ENCODE results near the gene CDH13.
A peak's percentile ranks its signal among the peaks of the same experiment; 100 is the strongest.

Gene CDH13

GRCh38 chr16:83813823-83814658 lies 1187.3 kb downstream of the CDH13 start:
- peaks cover 32% of the 10 kb centered on the region for H3K36me3 ChIP-seq (ENCODE audit: control insufficient read depth, insufficient read depth, low read length)
- H3K4me1 ChIP-seq (ENCODE audit: control insufficient read depth, insufficient read depth, low read length), result peaks cover 23% of the 10 kb centered on the region
- H3K27ac ChIP-seq (ENCODE audit: low read depth, low read length), result peak overlapping the region; percentile 4; the same call in 1 of the 2 replicates
- H3K9me3 ChIP-seq (ENCODE audit: control insufficient read depth, insufficient read depth, low read depth, low read length), result no peaks in the 10 kb centered on the region
- H3K4me3 ChIP-seq (ENCODE audit: low read depth, low read length), result no peak overlapping the region
- no peaks in the 10 kb centered on the region for H3K27me3 ChIP-seq (ENCODE audit: control insufficient read depth, insufficient read depth, low read length)
- no peak overlapping the region for H3K9ac ChIP-seq (ENCODE audit: low read length)

DNA sequence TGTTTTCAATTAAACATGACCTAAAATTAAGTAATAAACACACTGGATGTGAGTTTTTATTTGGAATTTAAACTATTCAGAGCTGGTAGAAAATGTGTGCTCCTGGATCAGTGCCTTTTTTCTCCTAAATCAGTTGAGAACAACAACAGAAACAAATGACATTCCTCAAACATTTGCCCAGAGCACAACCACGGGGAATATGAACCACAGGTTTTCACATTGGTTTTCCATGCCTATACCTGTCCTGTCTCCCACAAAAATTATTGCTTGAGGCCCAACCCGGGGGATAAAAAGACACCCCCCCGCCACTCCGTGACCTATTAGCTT lies 1187.9 kb downstream of the CDH13 start:
- H3K9ac ChIP-seq (ENCODE audit: low read length), result no peak overlapping the region
- H3K4me1 ChIP-seq (ENCODE audit: control insufficient read depth, insufficient read depth, low read length), result peaks cover 21% of the 10 kb centered on the region
- H3K36me3 ChIP-seq (ENCODE audit: control insufficient read depth, insufficient read depth, low read length), result peaks cover 32% of the 10 kb centered on the region
- H3K27me3 ChIP-seq (ENCODE audit: control insufficient read depth, insufficient read depth, low read length), result no peaks in the 10 kb centered on the region
- no peak overlapping the region for H3K4me3 ChIP-seq (ENCODE audit: low read depth, low read length)
- H3K9me3 ChIP-seq (ENCODE audit: control insufficient read depth, insufficient read depth, low read depth, low read length), result no peaks in the 10 kb centered on the region
- H3K27ac ChIP-seq (ENCODE audit: low read depth, low read length), result peak overlapping the region; percentile 4; the same call in 1 of the 2 replicates

DNA sequence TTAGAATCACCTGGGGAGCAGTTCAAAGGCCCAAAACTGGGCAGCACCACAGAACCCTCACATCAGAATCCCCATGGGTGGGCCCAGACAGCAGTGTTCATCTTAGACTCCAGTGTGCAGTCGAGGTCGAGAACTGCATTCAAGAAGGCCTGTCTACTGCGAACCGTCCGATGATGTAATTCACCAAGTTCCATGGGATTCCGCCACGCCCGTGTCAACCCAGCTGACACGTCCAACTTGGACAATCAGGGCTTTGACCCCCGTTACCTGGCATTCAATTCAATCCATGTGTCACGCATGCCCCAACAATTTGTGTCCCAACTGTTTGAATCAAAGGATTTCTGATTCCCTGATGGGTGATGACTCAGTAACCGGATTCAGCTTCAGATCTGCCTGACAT lies 1190.3 kb downstream of the CDH13 start:
- Histone ChIP-seq H3K9me3 (ENCODE audit: control insufficient read depth, insufficient read depth, low read depth, low read length) (no peaks in the 10 kb centered on the region), H3K27ac (ENCODE audit: low read depth, low read length) (no peak overlapping the region), H3K4me3 (ENCODE audit: low read depth, low read length) (no peak overlapping the region), H3K27me3 (ENCODE audit: control insufficient read depth, insufficient read depth, low read length) (no peaks in the 10 kb centered on the region), H3K4me1 (ENCODE audit: control insufficient read depth, insufficient read depth, low read length) (peaks cover 21% of the 10 kb centered on the region), H3K9ac (ENCODE audit: low read length) (no peak overlapping the region), H3K36me3 (ENCODE audit: control insufficient read depth, insufficient read depth, low read length) (peaks cover 13% of the 10 kb centered on the region)

GRCh38 chr16:83818276-83818675 lies 1191.5 kb downstream of the CDH13 start:
- no peaks in the 10 kb centered on the region for H3K9me3 ChIP-seq (ENCODE audit: control insufficient read depth, insufficient read depth, low read depth, low read length)
- no peak overlapping the region for H3K4me3 ChIP-seq (ENCODE audit: low read depth, low read length)
- H3K4me1 ChIP-seq (ENCODE audit: control insufficient read depth, insufficient read depth, low read length), result peaks cover 15% of the 10 kb centered on the region
- H3K36me3 ChIP-seq (ENCODE audit: control insufficient read depth, insufficient read depth, low read length), result 0 out of 2 replicates have a peak, but pooled peaks cover under 1% of the 10 kb centered on the region
- no peak overlapping the region for H3K9ac ChIP-seq (ENCODE audit: low read length)
- H3K27ac ChIP-seq (ENCODE audit: low read depth, low read length), result no peak overlapping the region
- no peaks in the 10 kb centered on the region for H3K27me3 ChIP-seq (ENCODE audit: control insufficient read depth, insufficient read depth, low read length)

DNA sequence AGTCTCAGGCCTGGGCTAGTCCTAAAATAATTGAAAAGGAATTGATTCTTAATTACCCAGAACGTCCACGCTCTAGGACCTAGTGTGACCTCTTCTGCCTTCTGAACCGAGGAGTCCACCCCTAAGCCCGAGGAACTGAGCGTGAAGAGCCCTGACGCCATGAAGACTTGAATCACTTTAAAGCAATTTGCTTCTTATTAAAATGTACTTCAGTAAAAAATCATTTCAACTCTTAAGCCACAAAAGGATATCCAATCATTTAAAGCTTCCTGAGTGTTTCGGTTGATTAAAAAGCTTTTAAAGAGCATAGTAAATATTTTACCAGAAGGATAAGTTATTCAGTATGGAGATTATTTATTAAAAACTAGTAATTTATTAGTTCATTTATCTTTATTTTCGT lies 1192.6 kb downstream of the CDH13 start:
- H3K9ac ChIP-seq (ENCODE audit: low read length), result no peak overlapping the region
- H3K4me1 ChIP-seq (ENCODE audit: control insufficient read depth, insufficient read depth, low read length), result peaks cover 10% of the 10 kb centered on the region
- no peak overlapping the region for H3K27ac ChIP-seq (ENCODE audit: low read depth, low read length)
- H3K36me3 ChIP-seq (ENCODE audit: control insufficient read depth, insufficient read depth, low read length), result no peaks in the 10 kb centered on the region
- H3K4me3 ChIP-seq (ENCODE audit: low read depth, low read length), result no peak overlapping the region
- H3K27me3 ChIP-seq (ENCODE audit: control insufficient read depth, insufficient read depth, low read length), result no peaks in the 10 kb centered on the region
- H3K9me3 ChIP-seq (ENCODE audit: control insufficient read depth, insufficient read depth, low read depth, low read length), result no peaks in the 10 kb centered on the region

DNA sequence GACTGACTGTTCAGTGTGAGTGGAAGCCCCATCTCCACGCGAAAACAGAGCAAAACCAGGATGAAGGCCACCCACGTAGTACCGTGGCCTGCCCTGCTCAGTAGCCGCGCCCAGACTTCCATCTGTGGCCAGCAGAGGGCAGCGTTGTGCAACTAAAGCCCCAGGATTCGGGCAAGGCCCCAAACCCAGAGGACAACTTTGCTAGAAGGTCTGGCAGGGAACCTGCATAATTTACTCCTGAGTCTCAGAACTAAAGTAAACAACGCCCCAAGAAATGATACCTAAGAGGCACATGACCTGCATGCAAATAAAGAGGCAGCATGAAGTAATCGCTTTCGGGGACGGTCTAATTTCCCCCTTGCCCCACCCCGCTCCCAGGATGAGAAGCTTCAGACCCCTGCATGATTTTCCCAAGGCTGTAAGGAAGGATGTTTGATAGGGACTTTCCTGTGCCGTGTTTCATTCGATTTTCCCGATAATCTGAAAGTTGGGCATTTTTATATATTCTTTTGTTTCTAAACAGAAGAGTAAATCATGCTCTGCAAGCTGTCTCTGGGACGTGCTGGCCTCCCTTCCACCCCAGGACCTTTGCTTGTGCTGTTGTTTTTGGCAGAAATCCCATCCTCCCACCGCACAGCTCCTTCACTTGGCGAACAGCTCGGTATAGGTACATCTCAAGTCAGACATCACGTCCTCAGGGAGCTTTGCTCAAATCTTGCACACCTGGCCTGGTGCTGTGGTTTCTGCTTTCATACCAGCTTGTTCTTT lies 1199.6 kb downstream of the CDH13 start:
- H3K27me3 ChIP-seq (ENCODE audit: control insufficient read depth, insufficient read depth, low read length), result no peaks in the 10 kb centered on the region
- peaks cover 23% of the 10 kb centered on the region for H3K4me1 ChIP-seq (ENCODE audit: control insufficient read depth, insufficient read depth, low read length)
- no peak overlapping the region for H3K4me3 ChIP-seq (ENCODE audit: low read depth, low read length)
- no peak overlapping the region for H3K27ac ChIP-seq (ENCODE audit: low read depth, low read length)
- H3K9me3 ChIP-seq (ENCODE audit: control insufficient read depth, insufficient read depth, low read depth, low read length), result no peaks in the 10 kb centered on the region
- H3K36me3 ChIP-seq (ENCODE audit: control insufficient read depth, insufficient read depth, low read length), result no peaks in the 10 kb centered on the region
- no peak overlapping the region for H3K9ac ChIP-seq (ENCODE audit: low read length)

GRCh38 chr16:83830091-83830768 lies 1203.5 kb downstream of the CDH13 start:
- peaks cover 9% of the 10 kb centered on the region for H3K4me1 ChIP-seq (ENCODE audit: control insufficient read depth, insufficient read depth, low read length)
- H3K4me3 ChIP-seq (ENCODE audit: low read depth, low read length), result no peak overlapping the region

DNA sequence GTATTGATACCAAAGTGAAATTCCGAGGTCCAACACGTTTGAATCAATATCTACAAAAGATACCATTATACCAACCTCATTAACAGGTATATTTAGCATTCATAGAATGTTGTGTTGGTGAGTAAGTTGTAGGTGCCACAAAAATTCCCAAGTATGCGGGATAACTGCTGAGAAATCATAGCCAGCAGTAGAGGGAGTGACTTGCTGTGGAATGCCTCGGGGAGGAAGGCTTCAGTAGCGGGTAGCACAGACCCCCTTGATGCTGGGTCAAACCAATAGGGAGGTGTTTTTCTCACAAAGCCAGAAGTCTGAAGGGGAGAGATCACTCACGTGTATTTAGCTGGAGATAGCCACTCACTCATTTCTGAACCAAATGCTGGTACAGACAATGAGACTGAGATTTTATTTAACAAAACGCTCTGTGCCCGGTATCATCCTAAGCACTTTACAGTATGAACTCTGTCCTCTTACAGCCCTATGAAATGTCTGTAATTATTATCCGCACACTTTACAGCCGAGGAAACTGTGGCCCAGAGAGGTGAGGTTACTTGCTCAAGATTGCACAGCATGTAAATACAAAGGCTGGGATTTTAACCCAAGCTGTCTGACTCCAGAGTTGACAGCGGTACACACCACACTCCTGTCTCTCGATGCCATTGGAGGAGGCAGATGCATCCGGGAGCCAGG lies 1204.1 kb downstream of the CDH13 start:
- Histone ChIP-seq H3K4me3 (ENCODE audit: low read depth, low read length) (no peak overlapping the region), H3K27me3 (ENCODE audit: control insufficient read depth, insufficient read depth, low read length) (no peaks in the 10 kb centered on the region), H3K4me1 (ENCODE audit: control insufficient read depth, insufficient read depth, low read length) (peaks cover 9% of the 10 kb centered on the region), H3K27ac (ENCODE audit: low read depth, low read length) (no peak overlapping the region), H3K9ac (ENCODE audit: low read length) (no peak overlapping the region), H3K36me3 (ENCODE audit: control insufficient read depth, insufficient read depth, low read length) (no peaks in the 10 kb centered on the region), H3K9me3 (ENCODE audit: control insufficient read depth, insufficient read depth, low read depth, low read length) (peaks cover 24% of the 10 kb centered on the region)

More at GRCh38 chr16:83830091-83830768, 1203.5 kb downstream of the CDH13 start:
- no peaks in the 10 kb centered on the region for H3K36me3 ChIP-seq (ENCODE audit: control insufficient read depth, insufficient read depth, low read length)
- no peak overlapping the region for H3K27ac ChIP-seq (ENCODE audit: low read depth, low read length)
- no peaks in the 10 kb centered on the region for H3K27me3 ChIP-seq (ENCODE audit: control insufficient read depth, insufficient read depth, low read length)
- H3K9ac ChIP-seq (ENCODE audit: low read length), result no peak overlapping the region
- peaks cover 24% of the 10 kb centered on the region for H3K9me3 ChIP-seq (ENCODE audit: control insufficient read depth, insufficient read depth, low read depth, low read length)

DNA sequence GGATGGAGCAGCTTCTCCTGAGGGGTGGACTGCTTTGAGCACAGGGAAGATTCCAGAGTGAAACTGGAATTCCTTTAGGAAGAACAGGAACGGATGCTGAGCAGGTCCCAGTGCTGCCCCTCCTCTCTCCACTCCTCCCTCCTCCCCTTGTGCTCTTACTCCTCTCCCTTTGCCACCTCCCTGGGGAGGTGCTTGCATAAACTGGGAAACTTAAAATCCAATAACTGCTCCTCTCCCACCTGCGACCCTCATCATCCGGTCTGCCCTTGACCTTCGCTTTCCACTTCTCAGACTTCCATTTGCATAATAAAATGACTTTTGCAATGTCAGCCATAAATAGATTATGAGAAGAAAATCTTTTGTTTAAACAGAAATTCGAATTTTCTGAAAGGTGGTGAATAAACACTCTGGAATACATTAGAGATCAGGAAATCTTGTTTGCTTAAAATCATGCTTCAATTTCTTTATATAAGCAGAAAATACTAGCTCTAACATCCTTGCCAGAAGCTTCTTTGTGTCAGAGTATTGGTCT lies 1204.8 kb downstream of the CDH13 start:
- H3K27ac ChIP-seq (ENCODE audit: low read depth, low read length), result no peak overlapping the region
- H3K27me3 ChIP-seq (ENCODE audit: control insufficient read depth, insufficient read depth, low read length), result no peaks in the 10 kb centered on the region
- peaks cover 9% of the 10 kb centered on the region for H3K4me1 ChIP-seq (ENCODE audit: control insufficient read depth, insufficient read depth, low read length)
- no peak overlapping the region for H3K9ac ChIP-seq (ENCODE audit: low read length)
- peaks cover 24% of the 10 kb centered on the region for H3K9me3 ChIP-seq (ENCODE audit: control insufficient read depth, insufficient read depth, low read depth, low read length)
- H3K4me3 ChIP-seq (ENCODE audit: low read depth, low read length), result no peak overlapping the region
- H3K36me3 ChIP-seq (ENCODE audit: control insufficient read depth, insufficient read depth, low read length), result no peaks in the 10 kb centered on the region

- Histone ChIP-seq H3K4me3 (ENCODE audit: low read depth, low read length) (no peak overlapping the region), H3K9ac (ENCODE audit: low read length) (no peak overlapping the region), H3K4me1 (ENCODE audit: control insufficient read depth, insufficient read depth, low read length) (peaks cover 7% of the 10 kb centered on the region; the same call in 1 of the 2 replicates), H3K27me3 (ENCODE audit: control insufficient read depth, insufficient read depth, low read length) (no peaks in the 10 kb centered on the region), H3K27ac (ENCODE audit: low read depth, low read length) (no peak overlapping the region), H3K36me3 (ENCODE audit: control insufficient read depth, insufficient read depth, low read length) (no peaks in the 10 kb centered on the region), H3K9me3 (ENCODE audit: control insufficient read depth, insufficient read depth, low read depth, low read length) (peaks cover 28% of the 10 kb centered on the region)
Measured at GRCh38 chr16:83833921-83834320, 1207.2 kb downstream of the CDH13 start.
